Skeletal muscle tissue (tissue), 4 donors: ENCODE results near the gene GNPNAT1. TPM values are rescaled to one million over a fixed set of nuclear protein-coding genes. Genes with fewer than 3 reads are reported as not detected.
A peak's percentile ranks its signal among the peaks of the same experiment; 100 is the strongest.
"Not testable (repeated sequence)": the region's sequence is repeated elsewhere in the genome, so short reads cannot be mapped to it uniquely, and the experiment has no call there.

Experiments
- H3K27ac ChIP-seq: one replicate; pipeline ENCODE4 v1.7.0; 2013; ENCODE audit warnings: mild to moderate bottlenecking, low read depth, low read length, inconsistent platforms
- H3K27me3 ChIP-seq, 3 donors: one replicate each; pipeline ENCODE4 v1.7.0; 2013; ENCODE audit warnings: low read length in 3 of 3; ENCODE audit not compliant: control insufficient read depth in 3 of 3, insufficient read depth in 3 of 3
- H3K36me3 ChIP-seq, 3 donors: one replicate each; pipeline ENCODE4 v1.7.0; 2013; ENCODE audit warnings: low read length in 3 of 3; ENCODE audit not compliant: control insufficient read depth in 3 of 3, insufficient read depth in 3 of 3
- H3K4me1 ChIP-seq, 3 donors: one replicate each; pipeline ENCODE4 v1.7.0; 2013; ENCODE audit warnings: low read length in 3 of 3, mild to moderate bottlenecking in 3 of 3; ENCODE audit not compliant: control insufficient read depth in 3 of 3, insufficient read depth in 3 of 3
- H3K4me3 ChIP-seq, 3 donors: one replicate each; pipeline ENCODE4 v1.7.0; 2013; ENCODE audit warnings: low read length in 3 of 3
- H3K9ac ChIP-seq, 3 donors: one replicate each; pipeline ENCODE4 v1.7.0; 2013; ENCODE audit warnings: low read length in 3 of 3, mild to moderate bottlenecking in 3 of 3, moderate library complexity in 2 of 3, low read depth in 1 of 3
- H3K9me3 ChIP-seq, 3 donors: one replicate each; pipeline ENCODE4 v1.7.0; 2013; ENCODE audit warnings: low read length in 3 of 3; ENCODE audit not compliant: control insufficient read depth in 3 of 3
- total RNA-seq: library from RNA; depleted of rRNA; stranded (reverse); fragments of >200 nt; gene quantifications from one replicate; pipeline ENCODE4 v1.2.3, GENCODE V29; 2014
- donor health status: Osteomylitis.

Gene GNPNAT1
- total RNA-seq, 1 donor from 2014 or later: 7.8 TPM

GRCh38 chr14:52769887-52770286 lies 21.5 kb downstream of the GNPNAT1 start:
- Histone ChIP-seq H3K4me3 (no peak overlapping the region), H3K4me1 (no peaks in the 10 kb centered on the region), H3K27me3 (no peaks in the 10 kb centered on the region), H3K27ac (no peak overlapping the region), H3K9me3 (no peaks in the 10 kb centered on the region), H3K36me3 (peaks cover 10 to 34% (median 27%) of the 10 kb centered on the region in 3 donors), H3K9ac (no peak overlapping the region)

DNA sequence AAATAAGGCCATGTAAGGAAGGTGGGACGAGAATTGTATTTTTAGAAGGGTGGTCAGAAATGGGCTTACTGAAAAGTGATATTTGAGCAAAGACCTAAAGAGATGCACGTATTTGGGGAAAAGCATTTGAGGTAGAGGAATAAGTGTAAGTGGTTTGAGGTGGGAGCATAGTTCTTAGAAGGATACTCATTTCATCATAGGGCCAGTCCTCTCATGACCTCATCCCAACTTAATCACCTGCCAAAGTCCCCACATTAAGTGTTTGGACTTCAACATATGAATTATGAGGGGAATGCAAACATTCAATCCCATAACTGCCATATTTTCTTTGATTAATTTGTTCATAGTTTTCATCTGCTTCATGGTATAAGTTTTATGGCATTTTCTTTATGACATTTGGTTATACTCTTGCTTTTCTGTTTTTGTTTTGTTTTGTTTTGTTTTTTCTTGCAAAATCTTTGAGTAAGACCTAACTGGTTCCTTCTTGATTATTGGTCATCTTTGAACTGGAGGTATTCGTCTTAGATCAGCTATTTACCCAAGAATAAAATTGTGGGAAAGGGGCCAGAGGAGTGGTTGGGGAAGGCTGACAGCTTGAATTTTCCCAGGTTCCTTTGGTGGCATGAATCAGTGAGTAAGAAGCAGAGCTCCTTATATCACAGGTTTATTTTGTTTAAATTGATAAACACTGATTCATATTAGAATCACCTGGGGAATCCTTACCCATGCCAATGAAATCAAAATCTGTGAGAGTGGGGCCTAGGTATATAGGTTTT lies 24.2 kb downstream of the GNPNAT1 start:
- Histone ChIP-seq H3K4me1 (no peaks in the 10 kb centered on the region), H3K27me3 (no peaks in the 10 kb centered on the region), H3K4me3 (no peak overlapping the region), H3K27ac (no peak overlapping the region), H3K36me3 (peaks cover 9 to 27% (median 26%) of the 10 kb centered on the region in 3 donors), H3K9ac (no peak overlapping the region), H3K9me3 (no peaks in the 10 kb centered on the region)

- not testable (repeated sequence) for H3K27me3 ChIP-seq, H3K27ac ChIP-seq, H3K9ac ChIP-seq
Measured at GRCh38 chr14:52762923-52763322, 28.5 kb downstream of the GNPNAT1 start.

DNA sequence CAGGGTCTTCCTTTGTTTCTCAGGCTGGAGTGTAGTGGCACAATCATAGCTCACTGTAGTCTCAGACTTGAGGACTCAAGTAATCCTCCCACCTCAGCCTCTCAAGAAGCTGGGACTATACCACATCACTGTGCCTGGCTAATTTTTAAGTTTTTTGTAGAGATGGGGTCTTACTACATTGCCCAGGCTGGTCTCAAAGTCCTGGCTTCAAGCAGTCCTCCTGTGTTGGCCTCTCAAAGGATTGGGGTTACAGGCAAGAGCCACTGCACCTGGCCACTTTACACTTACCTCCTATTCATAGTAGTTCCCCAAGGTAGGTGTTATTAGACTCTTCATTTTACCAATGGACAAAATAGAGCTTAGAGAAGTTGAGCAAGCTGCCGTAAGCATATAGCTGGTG lies 32.3 kb downstream of the GNPNAT1 start:
- Histone ChIP-seq H3K9ac (no peak overlapping the region), H3K4me3 (no peak overlapping the region), H3K36me3 (peaks cover 2 to 16% (median 3%) of the 10 kb centered on the region in 3 donors), H3K27ac (no peak overlapping the region), H3K9me3 (no peaks in the 10 kb centered on the region), H3K4me1 (no peaks in the 10 kb centered on the region), H3K27me3 (no peaks in the 10 kb centered on the region)

More at GRCh38 chr14:52762923-52763322, 28.5 kb downstream of the GNPNAT1 start:
- not testable (repeated sequence) for H3K9me3 ChIP-seq, H3K4me3 ChIP-seq, H3K4me1 ChIP-seq
- H3K36me3 ChIP-seq: peaks cover 2 to 21% (median 9%) of the 10 kb centered on the region in 3 donors

GRCh38 chr14:52755607-52756316 lies 35.6 kb downstream of the GNPNAT1 start:
- Histone ChIP-seq H3K36me3 (peaks cover 3 to 20% (median 4%) of the 10 kb centered on the region in 3 donors), H3K27me3 (no peaks in the 10 kb centered on the region), H3K27ac (no peak overlapping the region), H3K9me3 (no peaks in the 10 kb centered on the region), H3K4me3 (no peak overlapping the region), H3K4me1 (no peaks in the 10 kb centered on the region), H3K9ac (no peak overlapping the region)

DNA sequence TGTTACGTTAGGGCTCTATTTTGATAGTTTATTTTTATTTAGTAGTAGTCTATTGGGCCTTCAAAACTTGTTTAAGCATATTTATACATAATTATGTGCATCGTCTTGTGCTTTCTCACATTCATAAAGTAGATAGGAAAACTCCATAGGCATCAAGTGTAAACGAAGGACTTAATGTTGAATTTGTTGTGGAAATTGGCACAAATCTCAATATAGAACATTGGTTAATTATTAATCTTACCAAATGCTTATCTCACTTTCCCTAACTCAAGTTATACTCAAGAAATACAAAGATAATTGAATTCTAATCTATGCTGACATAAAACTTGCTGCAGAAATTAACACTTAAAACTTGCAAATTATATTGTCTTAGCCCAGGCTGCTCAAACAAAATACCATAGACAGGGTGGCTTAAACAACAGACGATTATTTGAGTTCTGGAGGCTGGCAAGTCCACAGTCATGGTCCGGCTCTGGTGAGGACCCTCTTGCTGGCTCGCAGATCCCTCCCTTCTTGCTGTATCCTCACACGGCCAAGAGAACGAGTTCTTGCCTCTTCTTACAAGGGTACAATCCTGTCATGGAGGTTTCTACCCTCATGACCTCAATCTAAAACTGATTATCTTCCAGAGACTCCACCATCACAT lies 42.6 kb downstream of the GNPNAT1 start:
- no peak overlapping the region for H3K4me3 ChIP-seq
- H3K27me3 ChIP-seq: no peaks in the 10 kb centered on the region
- peaks cover 6 to 19% (median 18%) of the 10 kb centered on the region in 3 donors for H3K36me3 ChIP-seq
- H3K9me3 ChIP-seq: no peaks in the 10 kb centered on the region
- H3K4me1 ChIP-seq: no peaks in the 10 kb centered on the region
- H3K27ac ChIP-seq: no peak overlapping the region
- no peak overlapping the region for H3K9ac ChIP-seq

GRCh38 chr14:52741865-52742264 lies 49.5 kb downstream of the GNPNAT1 start:
- Histone ChIP-seq H3K4me3 (no peak overlapping the region), H3K9me3 (no peaks in the 10 kb centered on the region), H3K9ac (no peak overlapping the region), H3K36me3 (peaks cover 0 to 9% (median 2%) of the 10 kb centered on the region in 3 donors), H3K27ac (peak overlapping the region; percentile 51), H3K4me1 (peaks cover 0 to 4% (median 0%) of the 10 kb centered on the region in 3 donors), H3K27me3 (no peaks in the 10 kb centered on the region)

GRCh38 chr14:52740751-52741150 lies 50.7 kb downstream of the GNPNAT1 start:
- no peak overlapping the region for H3K9ac ChIP-seq
- H3K9me3 ChIP-seq: no peaks in the 10 kb centered on the region
- H3K27ac ChIP-seq: no peak overlapping the region
- H3K36me3 ChIP-seq: peaks cover 0 to 4% (median 0%) of the 10 kb centered on the region in 3 donors
- no peak overlapping the region for H3K4me3 ChIP-seq
- H3K27me3 ChIP-seq: no peaks in the 10 kb centered on the region
- H3K4me1 ChIP-seq: peaks cover 0 to 7% (median 0%) of the 10 kb centered on the region in 3 donors

DNA sequence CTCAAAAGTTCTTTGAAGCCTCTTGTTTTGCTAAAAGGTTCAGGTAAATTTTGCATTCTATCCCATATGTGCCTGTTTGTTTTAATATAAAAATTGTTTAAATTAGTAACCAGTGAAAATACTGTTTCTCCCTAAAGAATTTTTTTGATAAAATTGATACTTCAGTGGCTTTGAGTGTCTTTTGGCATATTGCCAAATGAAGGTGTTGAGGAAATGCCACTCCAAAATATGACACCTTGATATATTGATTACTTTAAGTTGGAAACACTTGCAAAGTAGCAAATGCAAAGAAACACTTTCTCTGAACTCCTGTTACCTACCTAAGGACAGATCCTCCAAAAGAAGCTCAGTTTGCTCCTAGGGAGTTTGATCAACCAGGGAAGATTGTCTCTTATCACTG lies 53.0 kb downstream of the GNPNAT1 start:
- no peaks in the 10 kb centered on the region for H3K9me3 ChIP-seq
- no peak overlapping the region for H3K9ac ChIP-seq
- peaks cover 0 to 2% (median under 1%) of the 10 kb centered on the region in 3 donors for H3K36me3 ChIP-seq
- peaks cover 0 to 8% (median 0%) of the 10 kb centered on the region in 3 donors for H3K4me1 ChIP-seq
- no peak overlapping the region for H3K27ac ChIP-seq
- H3K27me3 ChIP-seq: no peaks in the 10 kb centered on the region
- H3K4me3 ChIP-seq: no peak overlapping the region
